Endodermal cell (in vitro differentiated cells): ENCODE data around the gene GXYLT2. TPM values are rescaled to one million over a fixed set of nuclear protein-coding genes. Genes with fewer than 3 reads are reported as not detected.

ENCODE experiments used
- DNase-seq: peaks from one replicate; pipeline ENCODE4 v3.0.0-alpha.2; 2017
- H3K27ac ChIP-seq: 2 replicates; pipeline ENCODE4 v1.5.1; 2013; ENCODE audit warnings: mild to moderate bottlenecking, low read depth, low read length, moderate library complexity
- H3K27me3 ChIP-seq: 2 replicates; pipeline ENCODE4 v1.6.1; 2013; ENCODE audit warnings: mild to moderate bottlenecking, low read length, moderate library complexity; ENCODE audit not compliant: insufficient read depth, control insufficient read depth, poor library complexity, severe bottlenecking
- H3K36me3 ChIP-seq: 2 replicates; pipeline ENCODE4 v1.7.0; 2013; ENCODE audit warnings: mild to moderate bottlenecking, low read length, moderate library complexity; ENCODE audit not compliant: control insufficient read depth, insufficient read depth
- H3K4me1 ChIP-seq: one replicate; pipeline ENCODE4 v1.7.0; 2013; ENCODE audit warnings: low read length; ENCODE audit not compliant: control insufficient read depth, insufficient read depth
- H3K4me3 ChIP-seq: 2 replicates; pipeline ENCODE4 v1.5.1; 2013; ENCODE audit warnings: mild to moderate bottlenecking, low read length, moderate library complexity
- H3K9ac ChIP-seq: 2 replicates; pipeline ENCODE4 v1.6.1; 2013; ENCODE audit warnings: mild to moderate bottlenecking, low read length, moderate library complexity; ENCODE audit not compliant: poor library complexity, severe bottlenecking; ENCODE audit errors: extremely low read depth
- H3K9me3 ChIP-seq: 2 replicates; pipeline ENCODE4 v1.6.1; 2013; ENCODE audit warnings: mild to moderate bottlenecking, low read length, moderate library complexity; ENCODE audit not compliant: control insufficient read depth
- H3K27ac Mint-ChIP-seq: 2 replicates; pipeline ENCODE4 v1.8.0; 2020; ENCODE audit warnings: mixed read lengths
- H3K27me3 Mint-ChIP-seq: 2 replicates; pipeline ENCODE4 v1.8.0; 2021; ENCODE audit warnings: mild to moderate bottlenecking, mixed read lengths; ENCODE audit not compliant: insufficient read depth
- H3K36me3 Mint-ChIP-seq: 2 replicates; pipeline ENCODE4 v1.8.0; 2020; ENCODE audit warnings: low read depth, mixed read lengths
- H3K4me1 Mint-ChIP-seq: 2 replicates; pipeline ENCODE4 v1.8.0; 2020; ENCODE audit warnings: mixed read lengths
- H3K4me3 Mint-ChIP-seq: 2 replicates; pipeline ENCODE4 v1.8.0; 2020; ENCODE audit warnings: mild to moderate bottlenecking, moderate library complexity, mixed read lengths
- H3K9me3 Mint-ChIP-seq: 2 replicates; pipeline ENCODE4 v1.8.0; 2020; ENCODE audit warnings: mild to moderate bottlenecking, mixed read lengths
- WGBS, 2 experiments: methylation state at CpG; one replicate each; pipeline versions ENCODE4 v1.1.5 to v1.1.7; 2013; ENCODE audit warnings: missing lambda C conversion rate in 2 of 2, mixed read lengths in 1 of 2; ENCODE audit not compliant: insufficient coverage in 1 of 2, insufficient read length in 1 of 2; 5-methylcytosine and 5-hydroxymethylcytosine counted together
- total RNA-seq, 2 donors: library from RNA; stranded (reverse); fragmentation: NEBNext Ultra II Directional in 1 of 2; extraction: Animal tissue kit (Norgen Biotek cat#: 25700) in 1 of 2; gene quantifications; 2 replicates in 1 of 2; 3 replicates in 1 of 2; pipeline ENCODE4 v1.2.1, GENCODE V29; 2021
- TF ChIP-seq, protein P1 (sequence below): fragments of 200-600 bp; sonication (generic); conservative IDR thresholded peaks from 2 replicates; pipeline ENCODE4 v1.5.0; 2021; ENCODE audit warnings: antibody characterized with exemption, mild to moderate bottlenecking

GXYLT2 gene
- total RNA-seq, 2 donors from 2014 or later, result 7.0 to 14.3 TPM

DNA sequence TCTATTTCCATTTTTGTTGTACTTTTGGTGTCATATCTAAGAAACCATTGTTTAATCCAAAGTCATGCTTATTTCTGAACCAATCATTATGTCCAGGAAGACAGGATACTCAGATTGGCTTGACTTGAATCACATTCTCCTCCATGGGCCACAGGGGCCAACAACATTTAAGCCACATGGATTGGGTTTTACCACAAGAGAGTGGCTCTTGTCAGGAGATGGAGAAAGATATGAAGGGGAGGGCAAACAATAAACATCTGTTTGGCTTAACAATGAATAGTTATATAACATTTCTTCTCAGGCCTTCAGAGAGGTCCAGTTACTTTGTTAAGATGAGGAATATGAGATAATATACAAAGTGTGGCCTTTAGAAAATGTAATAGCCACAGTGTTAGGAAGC lies 44.6 kb downstream of the GXYLT2 start:
- no peaks in the 10 kb centered on the region for H3K27me3 ChIP-seq
- H3K9me3 ChIP-seq, result no peaks in the 10 kb centered on the region
- H3K36me3 Mint-ChIP-seq, result peaks cover 9% of the 10 kb centered on the region
- H3K9me3 Mint-ChIP-seq, result no peaks in the 10 kb centered on the region
- H3K4me3 ChIP-seq, result no peak overlapping the region
- TF ChIP-seq, protein P1, sequence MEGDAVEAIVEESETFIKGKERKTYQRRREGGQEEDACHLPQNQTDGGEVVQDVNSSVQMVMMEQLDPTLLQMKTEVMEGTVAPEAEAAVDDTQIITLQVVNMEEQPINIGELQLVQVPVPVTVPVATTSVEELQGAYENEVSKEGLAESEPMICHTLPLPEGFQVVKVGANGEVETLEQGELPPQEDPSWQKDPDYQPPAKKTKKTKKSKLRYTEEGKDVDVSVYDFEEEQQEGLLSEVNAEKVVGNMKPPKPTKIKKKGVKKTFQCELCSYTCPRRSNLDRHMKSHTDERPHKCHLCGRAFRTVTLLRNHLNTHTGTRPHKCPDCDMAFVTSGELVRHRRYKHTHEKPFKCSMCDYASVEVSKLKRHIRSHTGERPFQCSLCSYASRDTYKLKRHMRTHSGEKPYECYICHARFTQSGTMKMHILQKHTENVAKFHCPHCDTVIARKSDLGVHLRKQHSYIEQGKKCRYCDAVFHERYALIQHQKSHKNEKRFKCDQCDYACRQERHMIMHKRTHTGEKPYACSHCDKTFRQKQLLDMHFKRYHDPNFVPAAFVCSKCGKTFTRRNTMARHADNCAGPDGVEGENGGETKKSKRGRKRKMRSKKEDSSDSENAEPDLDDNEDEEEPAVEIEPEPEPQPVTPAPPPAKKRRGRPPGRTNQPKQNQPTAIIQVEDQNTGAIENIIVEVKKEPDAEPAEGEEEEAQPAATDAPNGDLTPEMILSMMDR, result no peak
- H3K4me3 Mint-ChIP-seq, result no peak overlapping the region
- no peak overlapping the region for H3K27ac Mint-ChIP-seq
- no peaks in the 10 kb centered on the region for H3K27me3 Mint-ChIP-seq
- H3K4me1 ChIP-seq, result no peaks in the 10 kb centered on the region
- H3K36me3 ChIP-seq, result no peaks in the 10 kb centered on the region
- H3K27ac ChIP-seq, result no peak overlapping the region
- H3K4me1 Mint-ChIP-seq, result no peaks in the 10 kb centered on the region
- H3K9ac ChIP-seq, result no peak overlapping the region
- DNase-seq, result no peak

DNA sequence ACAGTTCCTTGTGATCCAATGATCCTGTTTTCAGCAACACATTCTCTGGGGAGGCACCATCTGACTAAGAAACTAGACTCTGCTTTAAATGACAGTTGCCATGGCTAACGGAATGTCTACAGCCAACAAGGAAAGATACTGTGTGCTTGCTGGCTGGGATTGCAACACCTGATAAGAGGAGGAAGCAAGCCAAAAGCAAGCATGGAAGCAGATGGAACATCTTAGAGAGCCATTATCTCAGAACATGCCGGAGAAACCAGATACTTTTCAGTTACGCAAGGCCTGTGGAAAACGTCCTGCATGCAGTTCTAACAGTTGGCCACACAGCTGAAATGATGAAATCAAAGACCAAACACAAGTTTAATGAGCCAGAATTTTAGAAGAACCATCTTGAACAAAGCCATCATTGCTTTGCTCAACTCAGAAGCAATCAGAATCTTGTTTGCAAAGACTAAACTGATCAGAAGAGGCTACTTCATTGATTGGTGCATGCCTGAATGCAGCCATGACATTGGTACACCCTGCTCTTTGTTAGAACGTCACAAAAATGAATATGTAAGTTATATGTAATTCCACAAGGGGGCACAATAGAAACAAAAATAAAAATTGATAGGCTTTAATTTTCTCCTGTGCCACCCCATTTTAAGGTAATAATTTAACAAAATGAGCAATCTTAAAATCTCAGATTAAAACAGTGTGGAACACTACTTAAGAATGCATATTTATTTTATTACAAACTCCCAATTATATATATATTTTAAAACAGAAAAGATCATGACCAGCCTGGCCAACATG lies 50.8 kb downstream of the GXYLT2 start:
- Histone ChIP-seq H3K4me1 (no peaks in the 10 kb centered on the region), H3K4me3 (no peak overlapping the region), H3K9me3 (no peaks in the 10 kb centered on the region), H3K9ac (no peak overlapping the region), H3K36me3 (no peaks in the 10 kb centered on the region), H3K27ac (no peak overlapping the region), H3K27me3 (no peaks in the 10 kb centered on the region)
- WGBS, 2 experiments, result 64 to 71% methylated on average over 4 to 5 of the region's 5 CpGs
- Mint-ChIP-seq H3K27me3 (no peaks in the 10 kb centered on the region), H3K4me3 (no peak overlapping the region), H3K36me3 (no peaks in the 10 kb centered on the region), H3K4me1 (peaks cover 5% of the 10 kb centered on the region), H3K9me3 (no peaks in the 10 kb centered on the region), H3K27ac (peak overlapping the region; percentile 38)
- DNase-seq, result peak; percentile 66
- TF ChIP-seq, protein P1, result peak; percentile 90

DNA sequence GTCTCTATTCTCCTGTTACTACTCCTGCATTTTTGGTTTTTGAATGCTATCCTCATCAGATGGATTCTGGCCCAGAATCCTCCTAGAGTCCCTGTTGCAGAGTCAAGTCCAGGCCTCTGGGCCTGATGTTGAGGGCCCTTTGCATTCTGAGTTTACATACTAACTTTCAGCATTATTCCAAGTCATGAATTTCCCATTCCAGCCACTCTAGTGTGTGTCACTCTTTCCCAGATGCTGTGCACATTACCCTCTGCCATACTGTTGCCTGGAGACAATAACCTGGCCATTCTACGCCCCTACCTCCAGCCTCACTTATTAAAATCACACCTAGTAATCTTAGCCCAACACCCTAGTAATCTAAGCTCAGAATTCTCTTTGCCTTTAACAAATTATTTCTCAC lies 53.4 kb downstream of the GXYLT2 start:
- Mint-ChIP-seq H3K27me3 (no peaks in the 10 kb centered on the region), H3K36me3 (no peaks in the 10 kb centered on the region), H3K4me1 (peaks cover 18% of the 10 kb centered on the region), H3K4me3 (no peak overlapping the region), H3K27ac (no peak overlapping the region), H3K9me3 (no peaks in the 10 kb centered on the region)
- no peak overlapping the region for H3K4me3 ChIP-seq
- no peak for DNase-seq
- H3K9ac ChIP-seq, result no peak overlapping the region
- H3K27me3 ChIP-seq, result no peaks in the 10 kb centered on the region
- H3K27ac ChIP-seq, result no peak overlapping the region
- no peaks in the 10 kb centered on the region for H3K9me3 ChIP-seq
- H3K36me3 ChIP-seq, result no peaks in the 10 kb centered on the region
- TF ChIP-seq, protein P1, result no peak
- H3K4me1 ChIP-seq, result no peaks in the 10 kb centered on the region
- WGBS, 2 experiments, result 94 to 100% methylated on average over 1 of the region's 1 CpG
